Endodermal cell (in vitro differentiated cells): Measurements from ENCODE around the gene PMEPA1. TPM values are rescaled to one million over a fixed set of nuclear protein-coding genes. Genes with fewer than 3 reads are reported as not detected.

ENCODE experiments used
- DNase-seq: peaks from one replicate; pipeline ENCODE4 v3.0.0-alpha.2; 2017
- H3K27ac ChIP-seq: 2 replicates; pipeline ENCODE4 v1.5.1; 2013; ENCODE audit warnings: mild to moderate bottlenecking, low read depth, low read length, moderate library complexity
- H3K27me3 ChIP-seq: 2 replicates; pipeline ENCODE4 v1.6.1; 2013; ENCODE audit warnings: mild to moderate bottlenecking, low read length, moderate library complexity; ENCODE audit not compliant: insufficient read depth, control insufficient read depth, poor library complexity, severe bottlenecking
- H3K36me3 ChIP-seq: 2 replicates; pipeline ENCODE4 v1.7.0; 2013; ENCODE audit warnings: mild to moderate bottlenecking, low read length, moderate library complexity; ENCODE audit not compliant: control insufficient read depth, insufficient read depth
- H3K4me1 ChIP-seq: one replicate; pipeline ENCODE4 v1.7.0; 2013; ENCODE audit warnings: low read length; ENCODE audit not compliant: control insufficient read depth, insufficient read depth
- H3K4me3 ChIP-seq: 2 replicates; pipeline ENCODE4 v1.5.1; 2013; ENCODE audit warnings: mild to moderate bottlenecking, low read length, moderate library complexity
- H3K9ac ChIP-seq: 2 replicates; pipeline ENCODE4 v1.6.1; 2013; ENCODE audit warnings: mild to moderate bottlenecking, low read length, moderate library complexity; ENCODE audit not compliant: poor library complexity, severe bottlenecking; ENCODE audit errors: extremely low read depth
- H3K9me3 ChIP-seq: 2 replicates; pipeline ENCODE4 v1.6.1; 2013; ENCODE audit warnings: mild to moderate bottlenecking, low read length, moderate library complexity; ENCODE audit not compliant: control insufficient read depth
- H3K27ac Mint-ChIP-seq: 2 replicates; pipeline ENCODE4 v1.8.0; 2020; ENCODE audit warnings: mixed read lengths
- H3K27me3 Mint-ChIP-seq: 2 replicates; pipeline ENCODE4 v1.8.0; 2021; ENCODE audit warnings: mild to moderate bottlenecking, mixed read lengths; ENCODE audit not compliant: insufficient read depth
- H3K36me3 Mint-ChIP-seq: 2 replicates; pipeline ENCODE4 v1.8.0; 2020; ENCODE audit warnings: low read depth, mixed read lengths
- H3K4me1 Mint-ChIP-seq: 2 replicates; pipeline ENCODE4 v1.8.0; 2020; ENCODE audit warnings: mixed read lengths
- H3K4me3 Mint-ChIP-seq: 2 replicates; pipeline ENCODE4 v1.8.0; 2020; ENCODE audit warnings: mild to moderate bottlenecking, moderate library complexity, mixed read lengths
- H3K9me3 Mint-ChIP-seq: 2 replicates; pipeline ENCODE4 v1.8.0; 2020; ENCODE audit warnings: mild to moderate bottlenecking, mixed read lengths
- CTCF ChIP-seq: fragments of 200-600 bp; sonication (generic); conservative IDR thresholded peaks from 2 replicates; pipeline ENCODE4 v1.5.0; 2021; ENCODE audit warnings: antibody characterized with exemption, mild to moderate bottlenecking
- WGBS, 2 experiments: methylation state at CpG; one replicate each; pipeline versions ENCODE4 v1.1.5 to v1.1.7; 2013; ENCODE audit warnings: missing lambda C conversion rate in 2 of 2, mixed read lengths in 1 of 2; ENCODE audit not compliant: insufficient coverage in 1 of 2, insufficient read length in 1 of 2; 5-methylcytosine and 5-hydroxymethylcytosine counted together
- total RNA-seq, 2 donors: library from RNA; stranded (reverse); fragmentation: NEBNext Ultra II Directional in 1 of 2; extraction: Animal tissue kit (Norgen Biotek cat#: 25700) in 1 of 2; gene quantifications; 2 replicates in 1 of 2; 3 replicates in 1 of 2; pipeline ENCODE4 v1.2.1, GENCODE V29; 2021

PMEPA1 gene
- total RNA-seq, 2 donors from 2014 or later: 18.8 to 37.4 TPM

GRCh38 chr20:57622201-57622570, 87.6 kb downstream of the PMEPA1 start:
- no peak overlapping the region for H3K27ac Mint-ChIP-seq
- Histone ChIP-seq H3K27me3 (no peaks in the 10 kb centered on the region), H3K4me1 (no peaks in the 10 kb centered on the region), H3K36me3 (no peaks in the 10 kb centered on the region), H3K27ac (no peak overlapping the region), H3K9ac (no peak overlapping the region), H3K9me3 (peaks cover 11% of the 10 kb centered on the region), H3K4me3 (no peak overlapping the region)
- H3K9me3 Mint-ChIP-seq: peaks cover 23% of the 10 kb centered on the region
- H3K4me1 Mint-ChIP-seq: no peaks in the 10 kb centered on the region
- WGBS, 2 experiments: 80 to 98% methylated on average over 5 to 7 of the region's 7 CpGs
- no peak for DNase-seq
- no peak overlapping the region for H3K4me3 Mint-ChIP-seq
- H3K27me3 Mint-ChIP-seq: peaks cover 10% of the 10 kb centered on the region
- no peaks in the 10 kb centered on the region for H3K36me3 Mint-ChIP-seq
- no peak for TF ChIP-seq CTCF

- peaks cover 23% of the 10 kb centered on the region for H3K9me3 Mint-ChIP-seq
- Histone ChIP-seq H3K4me3 (no peak overlapping the region), H3K27me3 (no peaks in the 10 kb centered on the region), H3K9me3 (peaks cover 11% of the 10 kb centered on the region), H3K4me1 (no peaks in the 10 kb centered on the region), H3K36me3 (no peaks in the 10 kb centered on the region), H3K9ac (no peak overlapping the region), H3K27ac (no peak overlapping the region)
- no peak overlapping the region for H3K4me3 Mint-ChIP-seq
- no peak overlapping the region for H3K27ac Mint-ChIP-seq
- WGBS, 2 experiments: 89 to 94% methylated on average over 15 to 16 of the region's 16 CpGs
- H3K4me1 Mint-ChIP-seq: no peaks in the 10 kb centered on the region
- no peaks in the 10 kb centered on the region for H3K36me3 Mint-ChIP-seq
- DNase-seq: no peak
- no peak for TF ChIP-seq CTCF
- peaks cover 12% of the 10 kb centered on the region for H3K27me3 Mint-ChIP-seq
Observed at GRCh38 chr20:57621421-57622200, 88.2 kb downstream of the PMEPA1 start.

- peaks cover 20% of the 10 kb centered on the region for H3K9me3 Mint-ChIP-seq
- H3K4me1 Mint-ChIP-seq: no peaks in the 10 kb centered on the region
- H3K36me3 ChIP-seq: no peaks in the 10 kb centered on the region
- H3K27ac Mint-ChIP-seq: no peak overlapping the region
- H3K9me3 ChIP-seq: peaks cover 11% of the 10 kb centered on the region
- no peaks in the 10 kb centered on the region for H3K4me1 ChIP-seq
- WGBS, 2 experiments: 88 to 92% methylated on average over 6 to 11 of the region's 11 CpGs
- H3K9ac ChIP-seq: no peak overlapping the region
- no peak overlapping the region for H3K27ac ChIP-seq
- TF ChIP-seq CTCF: no peak
- H3K4me3 ChIP-seq: no peak overlapping the region
- no peaks in the 10 kb centered on the region for H3K27me3 ChIP-seq
- H3K27me3 Mint-ChIP-seq: peaks cover 12% of the 10 kb centered on the region
- no peak for DNase-seq
- H3K4me3 Mint-ChIP-seq: no peak overlapping the region
- no peaks in the 10 kb centered on the region for H3K36me3 Mint-ChIP-seq
Observed at GRCh38 chr20:57620999-57621398, 88.8 kb downstream of the PMEPA1 start.
